Raji (cell line): ENCODE results near the gene UBB.

Experiments used
- POLR2A ChIP-seq: IDR thresholded peaks from 2 replicates; pipeline ENCODE4 v1.6.1; 2011; ENCODE audit warnings: low read depth, low read length, control low read depth; ENCODE audit not compliant: insufficient read depth

UBB gene

GRCh38 chr17:16427020-16427419 lies 46.1 kb downstream of the UBB start:
- TF ChIP-seq POLR2A, result no peak

DNA sequence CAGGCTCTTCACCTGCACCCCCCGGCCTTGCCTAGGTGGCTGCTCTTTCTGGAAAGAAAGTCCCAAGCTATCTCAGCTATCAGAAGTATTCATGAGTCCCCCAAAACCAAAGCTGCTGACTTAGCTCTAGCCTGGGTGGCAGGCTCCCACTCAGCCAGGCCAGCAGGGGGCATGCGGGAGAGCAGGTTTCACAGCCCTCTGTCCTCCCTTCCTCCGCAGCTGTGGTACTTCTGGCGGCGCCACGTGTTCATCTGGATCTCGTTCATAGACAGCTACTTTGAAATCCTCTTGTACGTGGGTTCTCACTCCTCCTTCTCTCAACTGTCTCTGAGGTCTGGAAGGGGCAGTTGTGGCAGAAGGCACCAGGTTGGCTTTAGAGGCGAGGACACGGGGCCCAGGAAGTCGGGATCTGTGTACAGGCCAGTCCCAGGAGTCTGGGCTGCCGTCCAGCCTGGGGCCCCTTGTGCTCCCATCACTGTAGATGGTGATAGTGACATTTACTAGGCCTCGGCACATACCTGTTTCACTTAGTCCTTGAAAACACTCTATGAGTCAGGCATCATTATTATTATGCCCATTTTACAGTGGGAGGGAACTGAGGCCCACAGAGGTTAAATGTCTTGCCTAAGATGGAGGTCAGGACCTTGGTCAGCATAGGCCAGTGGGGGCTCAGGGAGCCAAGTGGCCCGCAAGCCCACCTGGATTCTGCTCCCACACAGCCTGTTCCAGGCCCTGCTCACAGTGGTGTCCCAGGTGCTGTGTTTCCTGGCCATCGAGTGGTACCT lies 47.4 kb downstream of the UBB start:
- no peak for TF ChIP-seq POLR2A

DNA sequence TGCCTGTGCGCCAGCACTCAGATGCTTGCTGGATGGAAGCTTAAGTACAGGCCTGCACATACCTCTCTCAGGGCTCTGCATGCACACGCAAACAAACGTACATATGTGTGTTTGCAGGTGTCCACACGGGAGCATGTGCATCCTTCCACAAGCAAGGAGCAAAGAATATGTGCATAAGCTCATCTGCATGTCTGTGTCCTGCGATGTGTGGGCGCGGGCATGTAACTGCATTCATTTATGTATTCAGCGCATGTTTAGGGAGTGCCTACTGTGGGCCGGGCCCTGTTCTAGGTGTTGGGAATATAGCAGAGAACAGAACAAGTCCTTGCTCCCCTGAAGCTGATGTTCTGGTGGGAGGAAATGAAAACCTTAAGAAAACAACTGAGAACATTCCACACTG lies 48.2 kb downstream of the UBB start:
- TF ChIP-seq POLR2A, result no peak

GRCh38 chr17:16430650-16431049 lies 49.8 kb downstream of the UBB start:
- TF ChIP-seq POLR2A, result no peak

DNA sequence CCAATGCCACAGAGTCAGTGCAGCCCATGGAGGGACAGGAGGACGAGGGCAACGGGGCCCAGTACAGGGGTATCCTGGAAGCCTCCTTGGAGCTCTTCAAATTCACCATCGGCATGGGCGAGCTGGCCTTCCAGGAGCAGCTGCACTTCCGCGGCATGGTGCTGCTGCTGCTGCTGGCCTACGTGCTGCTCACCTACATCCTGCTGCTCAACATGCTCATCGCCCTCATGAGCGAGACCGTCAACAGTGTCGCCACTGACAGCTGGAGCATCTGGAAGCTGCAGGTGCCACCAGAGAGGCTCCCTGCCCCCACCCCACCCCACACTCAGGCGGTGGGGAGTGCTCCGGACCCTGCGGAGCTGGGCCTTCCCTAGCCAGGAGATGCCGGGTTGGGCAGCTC lies 51.1 kb downstream of the UBB start:
- no peak for TF ChIP-seq POLR2A
